NOMO-1 treated with DMSO at 0.1 percent for 48 hours (cell line): ENCODE data around the gene SRP72.

ENCODE experiments used
- DNase-seq: peaks from one replicate; lab custom pipeline; 2025; ENCODE audit not compliant: unreplicated experiment; lab: John Stamatoyannopoulos, UW

Gene SRP72

GRCh38 chr4:56544573-56545131 lies 77.2 kb downstream of the SRP72 start:
- DNase-seq: peak; percentile 58

GRCh38 chr4:56550642-56551041 lies 83.2 kb downstream of the SRP72 start:
- DNase-seq: no peak

GRCh38 chr4:56551516-56551915 lies 84.1 kb downstream of the SRP72 start:
- no peak for DNase-seq

GRCh38 chr4:56552273-56552672 lies 84.9 kb downstream of the SRP72 start:
- no peak for DNase-seq
